ENCODE results near the gene LIMK2.

The LIMK2 gene

GRCh38 chr22:31247726-31248125 is 35.6 kb downstream of the LIMK2 start:
- Histone ChIP-seq H3K4me2 (ENCODE audit: low read length) (peak overlapping the region; percentile 93), H3K9me3 (replicated peaks; ENCODE audit: low read length) (no peaks in the 10 kb centered on the region), H3K27me3 (ENCODE audit: control insufficient read depth, insufficient read depth, low read length) (no peaks in the 10 kb centered on the region), H3K9ac (ENCODE audit: low read depth, low read length) (peak overlapping the region; percentile 86), H3K36me3 (ENCODE audit: insufficient read depth, low read length) (no peaks in the 10 kb centered on the region), H3K4me3 (ENCODE audit: low read length) (peak overlapping the region; percentile 79), H3K4me1 (ENCODE audit: control insufficient read depth, insufficient read depth, low read length) (peaks cover 55% of the 10 kb centered on the region)

GRCh38 chr22:31248138-31248745 is 36.1 kb downstream of the LIMK2 start:
- peaks cover 50% of the 10 kb centered on the region for H3K4me1 ChIP-seq (ENCODE audit: control insufficient read depth, insufficient read depth, low read length)

DNA sequence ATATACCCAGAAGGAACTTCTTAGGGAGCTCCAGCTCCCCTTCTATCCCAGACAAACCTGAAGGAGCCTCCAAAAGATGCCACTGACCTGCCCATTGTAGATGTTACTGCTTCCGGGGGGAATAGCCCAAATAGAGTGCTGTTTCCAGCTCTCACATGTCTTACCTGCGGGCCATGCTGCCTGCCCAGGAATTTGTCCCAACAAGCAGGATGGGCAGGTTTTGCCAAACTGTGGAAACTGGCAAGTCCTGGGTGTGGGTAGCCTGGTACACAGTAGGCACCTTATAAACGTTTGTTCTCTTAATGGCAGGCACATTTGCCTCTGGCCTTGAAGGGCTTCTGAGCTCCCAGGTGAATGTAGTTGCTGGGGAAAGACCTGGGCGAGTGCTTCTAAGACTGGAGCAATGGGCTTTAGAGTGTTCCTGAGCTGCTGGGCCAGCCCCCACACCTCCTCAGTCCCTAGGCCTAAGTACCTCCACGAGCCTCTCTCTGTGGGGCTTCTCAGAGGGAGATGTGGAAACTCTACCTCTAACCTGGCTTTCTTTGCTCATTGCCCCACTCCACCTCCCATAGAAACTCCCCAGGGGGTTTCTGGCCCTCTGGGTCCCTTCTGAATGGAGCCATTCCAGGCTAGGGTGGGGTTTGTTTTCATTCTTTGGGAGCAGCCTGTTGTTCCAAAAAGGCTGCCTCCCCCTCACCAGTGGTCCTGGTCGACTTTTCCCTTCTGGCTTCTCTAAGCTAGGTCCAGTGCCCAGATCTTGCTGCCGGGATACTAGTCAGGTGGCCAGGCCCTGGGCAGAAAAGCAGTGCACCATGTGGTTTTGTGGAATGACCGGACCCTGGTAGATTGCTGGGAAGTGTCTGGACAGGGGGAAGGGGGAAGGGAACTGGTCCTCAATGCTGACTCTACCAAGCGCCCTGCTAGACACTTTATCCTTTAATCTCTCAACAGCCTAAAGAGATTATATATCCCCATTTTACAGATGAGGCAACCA is 37.2 kb downstream of the LIMK2 start:
- peaks cover 40% of the 10 kb centered on the region for H3K4me1 ChIP-seq (ENCODE audit: control insufficient read depth, insufficient read depth, low read length)
- no peaks in the 10 kb centered on the region for H3K27me3 ChIP-seq (ENCODE audit: control insufficient read depth, insufficient read depth, low read length)
- no peaks in the 10 kb centered on the region for H3K9me3 ChIP-seq (replicated peaks; ENCODE audit: low read length)
- peak overlapping the region; percentile 93 for H3K4me2 ChIP-seq (ENCODE audit: low read length)
- peak overlapping the region; percentile 79 for H3K4me3 ChIP-seq (ENCODE audit: low read length)
- no peaks in the 10 kb centered on the region for H3K36me3 ChIP-seq (ENCODE audit: insufficient read depth, low read length)
- H3K9ac ChIP-seq (ENCODE audit: low read depth, low read length): peak overlapping the region; percentile 86

More at GRCh38 chr22:31248138-31248745, 36.1 kb downstream of the LIMK2 start:
- H3K27me3 ChIP-seq (ENCODE audit: control insufficient read depth, insufficient read depth, low read length): no peaks in the 10 kb centered on the region
- H3K4me3 ChIP-seq (ENCODE audit: low read length): peak overlapping the region; percentile 79
- H3K36me3 ChIP-seq (ENCODE audit: insufficient read depth, low read length): no peaks in the 10 kb centered on the region
- H3K4me2 ChIP-seq (ENCODE audit: low read length): peak overlapping the region; percentile 93
- H3K9me3 ChIP-seq (replicated peaks; ENCODE audit: low read length): no peaks in the 10 kb centered on the region
- H3K9ac ChIP-seq (ENCODE audit: low read depth, low read length): peak overlapping the region; percentile 86

DNA sequence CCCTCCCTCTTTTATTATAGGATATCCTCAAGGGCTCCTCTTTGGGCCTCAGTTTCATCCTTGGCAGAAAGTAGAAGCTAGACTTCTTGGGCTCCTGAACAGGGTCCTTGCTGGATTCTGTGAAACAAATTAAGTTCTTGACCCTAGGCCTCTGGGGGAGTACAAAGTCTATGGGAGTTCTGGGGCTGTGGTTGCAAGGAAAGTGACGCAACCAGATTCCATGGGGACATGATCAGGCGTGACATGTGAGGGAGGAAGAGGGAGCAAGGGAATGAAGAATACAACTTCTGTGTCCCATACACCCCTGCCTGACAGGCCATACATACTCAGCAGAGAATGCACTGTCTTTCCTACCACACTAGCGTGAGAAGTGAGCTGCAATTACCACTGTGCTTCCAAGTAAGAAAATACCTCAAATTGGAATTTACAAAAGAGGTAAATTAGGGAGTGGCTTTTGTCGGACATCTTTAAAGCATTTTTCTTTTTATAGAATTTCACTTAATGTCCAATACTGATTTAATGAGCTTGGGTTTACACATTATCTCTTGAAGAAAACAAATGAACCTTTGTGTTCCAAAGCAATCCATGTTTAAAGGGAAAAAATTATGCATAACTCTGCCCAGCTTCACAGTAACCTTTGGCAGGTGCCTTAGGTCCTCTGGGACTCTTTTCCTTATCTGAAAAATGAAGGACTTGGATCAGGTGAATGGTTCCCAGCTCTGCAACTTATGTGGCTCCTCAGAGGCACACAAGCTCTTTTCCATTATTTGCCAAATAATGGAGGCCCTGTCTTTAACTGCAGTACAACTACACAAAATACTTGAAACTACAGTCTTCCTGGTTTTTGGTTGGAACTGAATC is 38.9 kb downstream of the LIMK2 start:
- no peak overlapping the region for H3K4me3 ChIP-seq (ENCODE audit: low read length)
- H3K9me3 ChIP-seq (replicated peaks; ENCODE audit: low read length): no peaks in the 10 kb centered on the region
- peaks cover 31% of the 10 kb centered on the region for H3K4me1 ChIP-seq (ENCODE audit: control insufficient read depth, insufficient read depth, low read length)
- H3K9ac ChIP-seq (ENCODE audit: low read depth, low read length): no peak overlapping the region
- peak overlapping the region; percentile 93 for H3K4me2 ChIP-seq (ENCODE audit: low read length)
- H3K36me3 ChIP-seq (ENCODE audit: insufficient read depth, low read length): no peaks in the 10 kb centered on the region
- no peaks in the 10 kb centered on the region for H3K27me3 ChIP-seq (ENCODE audit: control insufficient read depth, insufficient read depth, low read length)

GRCh38 chr22:31253949-31254348 is 41.9 kb downstream of the LIMK2 start:
- peaks cover 21% of the 10 kb centered on the region for H3K4me1 ChIP-seq (ENCODE audit: control insufficient read depth, insufficient read depth, low read length)
- H3K9ac ChIP-seq (ENCODE audit: low read depth, low read length): no peak overlapping the region
- H3K4me3 ChIP-seq (ENCODE audit: low read length): no peak overlapping the region
- H3K9me3 ChIP-seq (replicated peaks; ENCODE audit: low read length): no peaks in the 10 kb centered on the region
- H3K27me3 ChIP-seq (ENCODE audit: control insufficient read depth, insufficient read depth, low read length): no peaks in the 10 kb centered on the region
- H3K4me2 ChIP-seq (ENCODE audit: low read length): no peak overlapping the region
- peaks cover 8% of the 10 kb centered on the region for H3K36me3 ChIP-seq (ENCODE audit: insufficient read depth, low read length)

GRCh38 chr22:31259798-31260473 is 47.8 kb downstream of the LIMK2 start:
- Histone ChIP-seq H3K4me3 (ENCODE audit: low read length) (no peak overlapping the region), H3K9ac (ENCODE audit: low read depth, low read length) (no peak overlapping the region), H3K4me1 (ENCODE audit: control insufficient read depth, insufficient read depth, low read length) (no peaks in the 10 kb centered on the region), H3K36me3 (ENCODE audit: insufficient read depth, low read length) (peaks cover 45% of the 10 kb centered on the region), H3K27me3 (ENCODE audit: control insufficient read depth, insufficient read depth, low read length) (no peaks in the 10 kb centered on the region), H3K9me3 (replicated peaks; ENCODE audit: low read length) (no peaks in the 10 kb centered on the region), H3K4me2 (ENCODE audit: low read length) (no peak overlapping the region)

DNA sequence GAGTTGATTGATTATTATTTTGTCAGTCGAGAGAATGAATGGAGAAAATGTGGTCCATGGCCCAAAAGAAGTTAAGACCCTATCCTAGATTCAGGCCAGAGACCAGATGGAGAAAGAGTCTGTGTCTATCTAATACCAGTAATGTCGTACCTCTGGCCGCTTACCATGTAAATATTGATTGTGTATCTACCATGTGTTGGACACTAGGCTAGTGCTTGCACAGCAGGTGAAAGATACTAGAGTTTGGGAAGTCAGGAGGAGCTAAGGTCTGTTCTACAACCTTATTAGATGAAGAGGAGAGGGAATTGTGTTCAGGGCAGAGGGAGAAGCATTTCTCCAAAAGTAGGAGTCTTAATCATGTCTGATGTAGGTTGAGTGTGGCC is 48.4 kb downstream of the LIMK2 start:
- Histone ChIP-seq H3K4me1 (ENCODE audit: control insufficient read depth, insufficient read depth, low read length) (no peaks in the 10 kb centered on the region), H3K9me3 (replicated peaks; ENCODE audit: low read length) (no peaks in the 10 kb centered on the region), H3K4me2 (ENCODE audit: low read length) (no peak overlapping the region), H3K9ac (ENCODE audit: low read depth, low read length) (no peak overlapping the region), H3K36me3 (ENCODE audit: insufficient read depth, low read length) (peaks cover 45% of the 10 kb centered on the region), H3K4me3 (ENCODE audit: low read length) (no peak overlapping the region), H3K27me3 (ENCODE audit: control insufficient read depth, insufficient read depth, low read length) (no peaks in the 10 kb centered on the region)

DNA sequence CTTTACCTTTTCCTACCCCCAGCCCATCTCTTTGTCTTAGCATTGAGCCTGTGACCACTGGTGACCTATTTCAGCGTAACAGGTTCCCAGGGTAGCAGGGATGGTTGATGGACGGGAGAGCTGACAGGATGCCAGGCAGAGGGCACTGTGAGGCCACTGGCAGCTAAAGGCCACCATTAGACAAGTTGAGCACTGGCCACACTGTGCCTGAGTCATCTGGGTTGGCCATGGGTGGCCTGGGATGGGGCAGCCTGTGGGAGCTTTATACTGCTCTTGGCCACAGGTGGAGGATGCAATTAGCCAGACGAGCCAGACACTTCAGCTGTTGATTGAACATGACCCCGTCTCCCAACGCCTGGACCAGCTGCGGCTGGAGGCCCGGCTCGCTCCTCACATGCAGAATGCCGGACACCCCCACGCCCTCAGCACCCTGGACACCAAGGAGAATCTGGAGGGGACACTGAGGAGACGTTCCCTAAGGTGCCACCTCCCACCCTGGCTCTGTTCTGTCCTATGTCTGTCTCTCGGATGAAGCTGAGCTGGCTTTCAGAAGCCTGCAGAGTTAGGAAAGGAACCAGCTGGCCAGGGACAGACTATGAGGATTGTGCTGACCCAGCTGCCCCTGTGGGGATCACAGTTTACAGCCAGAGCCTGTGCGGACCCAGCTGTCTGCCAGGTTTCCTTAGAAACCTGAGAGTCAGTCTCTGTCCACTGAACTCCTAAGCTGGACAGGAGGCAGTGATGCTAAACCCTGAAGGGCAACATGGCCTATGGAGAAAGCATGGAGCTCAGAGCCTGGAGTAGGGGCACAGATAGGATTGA is 50.4 kb downstream of the LIMK2 start:
- peaks cover 61% of the 10 kb centered on the region for H3K36me3 ChIP-seq (ENCODE audit: insufficient read depth, low read length)
- no peak overlapping the region for H3K9ac ChIP-seq (ENCODE audit: low read depth, low read length)
- no peaks in the 10 kb centered on the region for H3K27me3 ChIP-seq (ENCODE audit: control insufficient read depth, insufficient read depth, low read length)

DNA sequence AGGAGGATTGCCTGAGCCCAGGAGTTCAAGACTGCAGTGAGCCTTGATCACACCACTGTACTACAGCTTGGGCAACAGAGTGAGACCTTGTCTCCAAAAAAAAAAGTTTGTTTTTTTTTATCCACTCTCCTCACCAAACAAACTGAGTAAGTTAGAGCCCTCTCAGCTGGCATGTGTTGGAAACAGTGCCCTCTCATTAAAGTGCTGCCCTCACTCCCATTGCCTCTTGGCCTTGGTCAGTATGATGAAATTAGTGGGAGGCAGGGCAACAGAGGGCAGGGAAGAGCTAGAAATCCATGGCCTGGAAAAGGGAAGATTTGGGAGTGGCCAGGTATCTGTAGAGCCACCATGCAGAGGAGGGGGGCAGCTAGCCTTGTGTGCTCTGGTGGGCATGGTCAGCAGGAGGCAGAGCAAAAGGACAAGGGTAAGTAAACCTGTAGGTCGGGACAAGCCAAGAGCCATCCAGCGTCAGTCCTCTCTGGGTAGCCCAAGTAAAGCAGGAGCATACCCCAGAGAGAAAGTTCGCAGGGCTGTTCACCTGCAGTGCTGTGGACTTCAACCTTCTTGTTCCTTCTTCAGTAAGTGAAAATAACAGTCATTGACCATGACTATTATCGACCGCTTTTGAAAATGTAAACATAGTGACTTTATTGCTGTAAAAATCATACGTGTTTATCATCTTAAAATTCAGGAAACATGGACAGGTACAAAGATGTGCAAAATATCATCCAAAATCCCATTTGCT is 52.0 kb downstream of the LIMK2 start:
- Histone ChIP-seq H3K36me3 (ENCODE audit: insufficient read depth, low read length) (peaks cover 62% of the 10 kb centered on the region), H3K9ac (ENCODE audit: low read depth, low read length) (no peak overlapping the region)

More for the DNA sequence above, 50.4 kb downstream of the LIMK2 start:
- Histone ChIP-seq H3K4me1 (ENCODE audit: control insufficient read depth, insufficient read depth, low read length) (no peaks in the 10 kb centered on the region), H3K4me2 (ENCODE audit: low read length) (no peak overlapping the region), H3K4me3 (ENCODE audit: low read length) (no peak overlapping the region), H3K9me3 (replicated peaks; ENCODE audit: low read length) (no peaks in the 10 kb centered on the region)

GRCh38 chr22:31268281-31268680 is 56.2 kb downstream of the LIMK2 start:
- Histone ChIP-seq H3K9me3 (replicated peaks; ENCODE audit: low read length) (no peaks in the 10 kb centered on the region), H3K4me1 (ENCODE audit: control insufficient read depth, insufficient read depth, low read length) (no peaks in the 10 kb centered on the region), H3K36me3 (ENCODE audit: insufficient read depth, low read length) (peaks cover 48% of the 10 kb centered on the region), H3K4me3 (ENCODE audit: low read length) (no peak overlapping the region), H3K9ac (ENCODE audit: low read depth, low read length) (no peak overlapping the region), H3K27me3 (ENCODE audit: control insufficient read depth, insufficient read depth, low read length) (no peaks in the 10 kb centered on the region), H3K4me2 (ENCODE audit: low read length) (no peak overlapping the region)

More for the DNA sequence above, 52.0 kb downstream of the LIMK2 start:
- Histone ChIP-seq H3K4me3 (ENCODE audit: low read length) (no peak overlapping the region), H3K4me1 (ENCODE audit: control insufficient read depth, insufficient read depth, low read length) (no peaks in the 10 kb centered on the region), H3K27me3 (ENCODE audit: control insufficient read depth, insufficient read depth, low read length) (no peaks in the 10 kb centered on the region), H3K4me2 (ENCODE audit: low read length) (no peak overlapping the region), H3K9me3 (replicated peaks; ENCODE audit: low read length) (no peaks in the 10 kb centered on the region)

Data from skeletal muscle satellite cell (primary cell).